Measurements from ENCODE around the gene CACNA1B. TPM values are rescaled to one million over a fixed set of nuclear protein-coding genes. Genes with fewer than 3 reads are reported as not detected.

Gene CACNA1B
- total and polyA plus RNA-seq, 7 donors: under 0.01 to 1.4 (median 0.55) TPM; not detected in 1

GRCh38 chr9:137832191-137832700 is 45.3 kb upstream of the CACNA1B start:
- no peak overlapping the region for H3K4me3 ChIP-seq
- 94 to 97% methylated on average over 20 of the region's 20 CpGs for WGBS, 2 donors
- no peaks in the 10 kb centered on the region for H3K4me1 ChIP-seq
- peaks cover 15 to 81% (median 42%) of the 10 kb centered on the region in 4 donors for H3K36me3 ChIP-seq
- H3K27ac ChIP-seq: no peak overlapping the region
- no peaks in the 10 kb centered on the region for H3K9me3 ChIP-seq
- no peaks in the 10 kb centered on the region for H3K27me3 ChIP-seq
- no peak for DNase-seq
- no peak for TF ChIP-seq POLR2AphosphoS5 (IDR thresholded peaks at IDR 0.05)
- TF ChIP-seq EP300 (IDR thresholded peaks at IDR 0.05): no peak
- TF ChIP-seq POLR2A (IDR thresholded peaks at IDR 0.05): no peak
- no peak for TF ChIP-seq CTCF (IDR thresholded peaks at IDR 0.05)
- intact Hi-C loops (cut with DNase I): no loop called here

- Histone ChIP-seq H3K27ac (no peak overlapping the region), H3K4me3 (no peak overlapping the region), H3K36me3 (peaks cover 13 to 75% (median 39%) of the 10 kb centered on the region in 4 donors), H3K9me3 (no peaks in the 10 kb centered on the region), H3K27me3 (no peaks in the 10 kb centered on the region), H3K4me1 (no peaks in the 10 kb centered on the region)
- WGBS, 2 donors: 96% methylated on average over 44 of the region's 44 CpGs
- no peak for TF ChIP-seq POLR2A (IDR thresholded peaks at IDR 0.05)
- no peak for TF ChIP-seq CTCF (IDR thresholded peaks at IDR 0.05)
- no peak for TF ChIP-seq EP300 (IDR thresholded peaks at IDR 0.05)
- TF ChIP-seq POLR2AphosphoS5 (IDR thresholded peaks at IDR 0.05): no peak
- no peak for DNase-seq
- intact Hi-C loops (cut with DNase I): no loop called here
These were observed 44.6 kb upstream of the CACNA1B start for GRCh38 chr9:137832830-137833590.

GRCh38 chr9:137833721-137834613 is 43.6 kb upstream of the CACNA1B start:
- H3K4me1 ChIP-seq: no peaks in the 10 kb centered on the region
- H3K27me3 ChIP-seq: no peaks in the 10 kb centered on the region
- H3K27ac ChIP-seq: no peak overlapping the region
- peak; percentile 63 for DNase-seq
- H3K4me3 ChIP-seq: no peak overlapping the region
- no peak for TF ChIP-seq POLR2A (IDR thresholded peaks at IDR 0.05)
- no peak for TF ChIP-seq EP300 (IDR thresholded peaks at IDR 0.05)
- no peak for TF ChIP-seq POLR2AphosphoS5 (IDR thresholded peaks at IDR 0.05)
- TF ChIP-seq CTCF (IDR thresholded peaks at IDR 0.05): no peak
- intact Hi-C loops (cut with DNase I): no loop called here
- no peaks in the 10 kb centered on the region for H3K9me3 ChIP-seq
- H3K36me3 ChIP-seq: peaks cover 13 to 71% (median 39%) of the 10 kb centered on the region in 4 donors
- whole genome bisulfite sequencing, 2 donors: 98% methylated on average over 73 of the region's 73 CpGs

GRCh38 chr9:137834846-137835546 is 42.6 kb upstream of the CACNA1B start:
- Histone ChIP-seq H3K4me3 (no peak overlapping the region), H3K36me3 (peaks cover 13 to 65% (median 39%) of the 10 kb centered on the region in 4 donors), H3K27ac (no peak overlapping the region), H3K9me3 (no peaks in the 10 kb centered on the region), H3K27me3 (no peaks in the 10 kb centered on the region), H3K4me1 (no peaks in the 10 kb centered on the region)
- TF ChIP-seq EP300 (IDR thresholded peaks at IDR 0.05) (no peak), POLR2AphosphoS5 (IDR thresholded peaks at IDR 0.05) (no peak), POLR2A (IDR thresholded peaks at IDR 0.05) (no peak), CTCF (IDR thresholded peaks at IDR 0.05) (no peak)
- 98% methylated on average over 66 of the region's 66 CpGs for WGBS, 2 donors
- intact Hi-C loops (cut with DNase I): no loop called here
- no peak for DNase-seq

Data from sigmoid colon (tissue), 7 donors.